NT2/D1 (cell line): ENCODE data around the gene NTS.
A peak's percentile ranks its signal among the peaks of the same experiment; 100 is the strongest.

Experiments
- DNase-seq: peaks from one replicate; pipeline ENCODE4 v3.0.0-alpha.2; 2011; ENCODE audit warnings: low read depth, low spot score
- H3K27me3 ChIP-seq: 2 replicates; pipeline ENCODE4 v1.6.0; 2011; ENCODE audit warnings: mild to moderate bottlenecking; ENCODE audit not compliant: insufficient read length, insufficient read depth
- H3K36me3 ChIP-seq: 2 replicates; pipeline ENCODE4 v1.6.1; 2011; ENCODE audit warnings: mild to moderate bottlenecking, low read length, mixed read lengths; ENCODE audit not compliant: insufficient read depth, insufficient read length
- H3K4me1 ChIP-seq: 2 replicates; pipeline ENCODE4 v1.5.1; 2011; ENCODE audit not compliant: insufficient read depth, insufficient read length
- H3K4me3 ChIP-seq: 2 replicates; pipeline ENCODE4 v1.5.1; 2011; ENCODE audit warnings: low read depth; ENCODE audit not compliant: insufficient read length
- H3K9ac ChIP-seq: 2 replicates; pipeline ENCODE4 v1.6.0; 2011; ENCODE audit warnings: low read depth; ENCODE audit not compliant: insufficient read length
- H3K9me3 ChIP-seq: 2 replicates; pipeline ENCODE4 v1.5.1; 2011; ENCODE audit warnings: mild to moderate bottlenecking, low read length; ENCODE audit not compliant: insufficient read depth
- SUZ12 ChIP-seq: IDR thresholded peaks from 2 replicates; pipeline ENCODE4 v1.6.1; 2011; ENCODE audit not compliant: insufficient read length, insufficient read depth; ENCODE audit errors: extremely low read depth
- YY1 ChIP-seq: IDR thresholded peaks from 2 replicates; pipeline ENCODE4 v1.6.1; 2011; ENCODE audit not compliant: insufficient read length, insufficient read depth
- ZNF274 ChIP-seq: IDR thresholded peaks from 2 replicates; pipeline ENCODE4 v1.6.1; 2011; ENCODE audit warnings: mild to moderate bottlenecking, low read depth, low read length

NTS gene

GRCh38 chr12:85835426-85836196 is 38.5 kb upstream of the NTS start:
- Histone ChIP-seq H3K27me3 (no peaks in the 10 kb centered on the region), H3K9me3 (no peaks in the 10 kb centered on the region), H3K9ac (peak overlapping the region; percentile 5), H3K4me3 (peak overlapping the region; percentile 16), H3K36me3 (no peaks in the 10 kb centered on the region), H3K4me1 (no peaks in the 10 kb centered on the region)
- no peak for DNase-seq
- TF ChIP-seq YY1 (no peak), ZNF274 (no peak), SUZ12 (no peak)

- Histone ChIP-seq H3K4me1 (no peaks in the 10 kb centered on the region), H3K27me3 (no peaks in the 10 kb centered on the region), H3K36me3 (no peaks in the 10 kb centered on the region), H3K9me3 (no peaks in the 10 kb centered on the region), H3K4me3 (peak within 1 kb of the TSS; percentile 16), H3K9ac (peak within 1 kb of the TSS; percentile 5)
- no peak for DNase-seq
- TF ChIP-seq SUZ12 (no peak), YY1 (no peak), ZNF274 (no peak)
These were observed 37.7 kb upstream of the NTS start, which contains the start of gene RASSF9 for GRCh38 chr12:85836197-85837090. Gene RASSF9 (minus strand): TSS chr12:85836409. CDS start chr12:85836201, 208 bp downstream.

- Histone ChIP-seq H3K9me3 (no peaks in the 10 kb centered on the region), H3K4me3 (no peak overlapping the region), H3K36me3 (no peaks in the 10 kb centered on the region), H3K9ac (no peak overlapping the region), H3K27me3 (no peaks in the 10 kb centered on the region), H3K4me1 (no peaks in the 10 kb centered on the region)
- no peak for TF ChIP-seq ZNF274
- no peak for TF ChIP-seq YY1
- TF ChIP-seq SUZ12: no peak
- no peak for DNase-seq
These were observed 30.3 kb upstream of the NTS start for GRCh38 chr12:85843606-85844310.

GRCh38 chr12:85849344-85849743 is 24.8 kb upstream of the NTS start:
- no peaks in the 10 kb centered on the region for H3K36me3 ChIP-seq
- no peaks in the 10 kb centered on the region for H3K4me1 ChIP-seq
- no peak overlapping the region for H3K9ac ChIP-seq
- H3K9me3 ChIP-seq: no peaks in the 10 kb centered on the region
- no peaks in the 10 kb centered on the region for H3K27me3 ChIP-seq
- DNase-seq: no peak
- no peak for TF ChIP-seq YY1
- no peak overlapping the region for H3K4me3 ChIP-seq

- Histone ChIP-seq H3K27me3 (no peaks in the 10 kb centered on the region), H3K4me3 (no peak overlapping the region), H3K4me1 (no peaks in the 10 kb centered on the region), H3K36me3 (no peaks in the 10 kb centered on the region), H3K9me3 (no peaks in the 10 kb centered on the region; the same call in 1 of the 2 replicates), H3K9ac (no peak overlapping the region)
- TF ChIP-seq YY1: no peak
- no peak for DNase-seq
These were observed 18.8 kb upstream of the NTS start for GRCh38 chr12:85855305-85855704.

- H3K9ac ChIP-seq: no peak overlapping the region
- no peak overlapping the region for H3K4me3 ChIP-seq
- no peak for DNase-seq
- no peaks in the 10 kb centered on the region for H3K27me3 ChIP-seq
- H3K36me3 ChIP-seq: no peaks in the 10 kb centered on the region
- TF ChIP-seq ZNF274: no peak
- TF ChIP-seq YY1: no peak
- TF ChIP-seq SUZ12: no peak
- H3K4me1 ChIP-seq: no peaks in the 10 kb centered on the region
- no peaks in the 10 kb centered on the region; the same call in 1 of the 2 replicates for H3K9me3 ChIP-seq
These were observed 17.1 kb upstream of the NTS start for GRCh38 chr12:85856966-85857365.

- Histone ChIP-seq H3K27me3 (no peaks in the 10 kb centered on the region), H3K36me3 (no peaks in the 10 kb centered on the region), H3K9ac (no peak overlapping the region), H3K9me3 (no peaks in the 10 kb centered on the region), H3K4me1 (peaks cover 4% of the 10 kb centered on the region), H3K4me3 (no peak overlapping the region)
- no peak for TF ChIP-seq YY1
- no peak for DNase-seq
These were observed 8.2 kb upstream of the NTS start for GRCh38 chr12:85865890-85866289.
